H7 (cell line): ENCODE results near the gene CACHD1. TPM values are rescaled to one million over a fixed set of nuclear protein-coding genes. Genes with fewer than 3 reads are reported as not detected.
"Not testable (repeated sequence)": the region's sequence is repeated elsewhere in the genome, so short reads cannot be mapped to it uniquely, and the experiment has no call there.

Experiments used
- DNase-seq: peaks from one replicate; pipeline ENCODE4 v3.0.0; 2012
- H3K27me3 ChIP-seq: 2 replicates; pipeline ENCODE4 v1.6.0; 2011; ENCODE audit warnings: mild to moderate bottlenecking, low read length; ENCODE audit not compliant: control insufficient read depth, insufficient read depth
- H3K36me3 ChIP-seq: replicated peaks from 2 replicates; pipeline ENCODE4 v1.5.1; 2011; ENCODE audit warnings: low read length; ENCODE audit not compliant: control insufficient read depth, insufficient read depth
- H3K4me3 ChIP-seq: 2 replicates; pipeline ENCODE4 v1.5.1; 2011; ENCODE audit warnings: low read depth, mild to moderate bottlenecking, control low read depth, low read length, moderate library complexity; ENCODE audit not compliant: insufficient read depth
- total RNA-seq: library from RNA; depleted of rRNA; stranded (reverse); fragments of >200 nt; shearing (Covaris generic); gene quantifications from 2 replicates; pipeline ENCODE4 v1.2.3, GENCODE V29; 2014

Gene CACHD1
- total RNA-seq, 1 experiment from 2014 or later, result 53.5 TPM

GRCh38 chr1:64686828-64687724 is 217.1 kb downstream of the CACHD1 start:
- H3K36me3 ChIP-seq, result peaks cover 8% of the 10 kb centered on the region; the same call in 1 of the 2 replicates
- DNase-seq, result peak; percentile 34
- H3K27me3 ChIP-seq, result no peaks in the 10 kb centered on the region
- H3K4me3 ChIP-seq, result no peak overlapping the region

- Histone ChIP-seq H3K4me3 (no peak overlapping the region), H3K36me3 (peaks cover 5% of the 10 kb centered on the region; the same call in 1 of the 2 replicates), H3K27me3 (no peaks in the 10 kb centered on the region)
- DNase-seq, result no peak
These were observed 217.9 kb downstream of the CACHD1 start for GRCh38 chr1:64687725-64688327.

- H3K4me3 ChIP-seq, result no peak overlapping the region
- H3K36me3 ChIP-seq, result peaks cover 5% of the 10 kb centered on the region; the same call in 1 of the 2 replicates
- DNase-seq, result no peak
- H3K27me3 ChIP-seq, result no peaks in the 10 kb centered on the region
These were observed 221.7 kb downstream of the CACHD1 start for GRCh38 chr1:64691626-64692025.

- Histone ChIP-seq H3K27me3 (no peaks in the 10 kb centered on the region), H3K4me3 (no peak overlapping the region)
These were observed 223.0 kb downstream of the CACHD1 start for GRCh38 chr1:64692911-64693310.

DNA sequence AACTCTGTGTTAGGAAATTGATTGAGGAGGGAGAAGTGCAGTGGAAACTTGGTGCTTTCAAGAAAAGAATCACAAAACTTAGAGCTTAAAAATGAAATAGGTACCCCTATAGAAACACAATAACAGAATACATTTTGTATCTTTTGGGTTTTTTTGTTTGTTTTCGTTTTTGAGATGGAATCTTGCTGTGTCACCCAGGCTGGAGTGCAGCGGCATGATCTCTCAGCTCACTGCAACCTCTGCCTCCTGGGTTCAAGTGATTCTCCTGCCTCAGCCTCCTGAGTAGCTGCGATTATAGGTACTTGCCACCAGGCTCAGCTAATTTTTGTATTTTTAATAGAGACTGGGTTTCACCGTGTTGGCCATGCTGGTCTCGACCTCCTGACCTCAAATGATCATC is 223.5 kb downstream of the CACHD1 start:
- no peak for DNase-seq
- Histone ChIP-seq H3K4me3 (no peak overlapping the region), H3K36me3 (peaks cover 5% of the 10 kb centered on the region; the same call in 1 of the 2 replicates), H3K27me3 (no peaks in the 10 kb centered on the region)

More at GRCh38 chr1:64692911-64693310, 223.0 kb downstream of the CACHD1 start:
- peaks cover 5% of the 10 kb centered on the region; the same call in 1 of the 2 replicates for H3K36me3 ChIP-seq
- DNase-seq, result no peak

DNA sequence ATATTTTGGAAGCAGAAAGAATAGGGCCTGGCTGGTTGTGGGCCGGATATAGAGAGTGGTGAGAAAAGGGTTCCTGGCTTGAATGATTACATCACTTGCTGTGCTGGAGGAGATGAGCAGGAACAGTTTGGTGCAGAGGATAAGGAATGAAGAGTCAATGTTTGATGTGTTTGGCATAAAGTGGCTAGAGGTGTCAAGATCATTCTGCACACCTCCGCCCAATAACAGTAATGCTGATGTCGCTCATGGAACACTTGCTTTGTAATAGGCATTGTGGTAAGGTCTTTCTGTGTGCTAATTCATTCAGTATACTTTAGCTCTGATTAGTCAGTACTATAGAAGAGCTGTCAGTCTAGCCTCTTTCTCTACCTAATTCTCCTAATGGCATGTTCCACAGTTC is 226.9 kb downstream of the CACHD1 start:
- H3K4me3 ChIP-seq, result no peak overlapping the region
- H3K27me3 ChIP-seq, result no peaks in the 10 kb centered on the region
- DNase-seq, result no peak
- no peaks in the 10 kb centered on the region for H3K36me3 ChIP-seq

DNA sequence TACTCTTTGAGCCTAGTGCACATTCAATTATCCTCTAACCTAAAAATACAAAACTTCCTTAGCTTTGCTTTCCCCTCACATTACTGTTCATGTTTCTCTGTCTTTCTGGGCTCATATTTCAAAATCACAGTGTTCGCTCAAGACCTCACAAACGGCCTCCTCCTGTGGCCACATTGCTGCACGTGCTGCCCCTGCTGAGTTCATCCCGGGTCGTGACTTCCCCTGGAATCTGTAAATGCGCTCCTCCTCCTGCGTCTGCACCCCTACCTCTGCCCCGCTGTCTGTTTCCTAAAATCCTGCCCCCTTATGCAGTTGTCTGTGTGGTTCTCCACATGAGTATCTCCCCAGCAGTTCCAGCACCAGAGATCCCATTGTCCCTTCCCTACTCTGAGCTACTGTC is 229.4 kb downstream of the CACHD1 start:
- H3K27me3 ChIP-seq, result no peaks in the 10 kb centered on the region
- H3K36me3 ChIP-seq, result no peaks in the 10 kb centered on the region
- DNase-seq, result no peak
- no peak overlapping the region for H3K4me3 ChIP-seq

- Histone ChIP-seq H3K36me3 (no peaks in the 10 kb centered on the region), H3K27me3 (no peaks in the 10 kb centered on the region), H3K4me3 (no peak overlapping the region)
- DNase-seq, result no peak
These were observed 231.1 kb downstream of the CACHD1 start for GRCh38 chr1:64701071-64701470.

DNA sequence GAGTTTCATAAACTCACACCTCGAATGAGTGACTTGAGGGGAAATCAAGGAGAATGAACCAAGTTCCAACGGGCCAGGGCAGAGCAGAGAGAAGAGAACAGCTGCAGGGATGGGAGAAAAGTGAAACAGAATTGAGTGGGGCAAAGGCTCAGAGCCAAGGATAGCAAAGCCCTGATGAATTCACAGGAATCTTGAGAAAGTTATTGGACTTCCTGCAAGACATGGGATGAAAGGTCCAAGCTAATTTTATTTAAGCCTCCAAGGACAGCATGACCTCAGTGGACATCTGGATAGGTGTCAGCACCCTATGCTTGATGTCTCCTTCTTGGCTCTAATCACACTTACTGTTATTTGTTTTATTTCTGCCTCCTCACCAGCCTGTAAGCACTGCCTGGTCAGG is 232.0 kb downstream of the CACHD1 start:
- Histone ChIP-seq H3K4me3 (no peak overlapping the region), H3K27me3 (no peaks in the 10 kb centered on the region), H3K36me3 (no peaks in the 10 kb centered on the region)
- DNase-seq, result no peak

GRCh38 chr1:64702670-64703069 is 232.7 kb downstream of the CACHD1 start:
- not testable (repeated sequence) for H3K27me3 ChIP-seq, DNase-seq, H3K4me3 ChIP-seq, H3K36me3 ChIP-seq

GRCh38 chr1:64703600-64703999 is 233.7 kb downstream of the CACHD1 start:
- Histone ChIP-seq H3K36me3 (no peaks in the 10 kb centered on the region), H3K4me3 (no peak overlapping the region), H3K27me3 (no peaks in the 10 kb centered on the region)
- no peak for DNase-seq

GRCh38 chr1:64705591-64705990 is 235.7 kb downstream of the CACHD1 start:
- Histone ChIP-seq H3K36me3 (no peaks in the 10 kb centered on the region), H3K4me3 (no peak overlapping the region), H3K27me3 (no peaks in the 10 kb centered on the region)
- no peak for DNase-seq

- Histone ChIP-seq H3K36me3 (no peaks in the 10 kb centered on the region), H3K27me3 (no peaks in the 10 kb centered on the region), H3K4me3 (no peak overlapping the region)
- DNase-seq, result no peak
These were observed 241.3 kb downstream of the CACHD1 start for GRCh38 chr1:64711266-64711665.

DNA sequence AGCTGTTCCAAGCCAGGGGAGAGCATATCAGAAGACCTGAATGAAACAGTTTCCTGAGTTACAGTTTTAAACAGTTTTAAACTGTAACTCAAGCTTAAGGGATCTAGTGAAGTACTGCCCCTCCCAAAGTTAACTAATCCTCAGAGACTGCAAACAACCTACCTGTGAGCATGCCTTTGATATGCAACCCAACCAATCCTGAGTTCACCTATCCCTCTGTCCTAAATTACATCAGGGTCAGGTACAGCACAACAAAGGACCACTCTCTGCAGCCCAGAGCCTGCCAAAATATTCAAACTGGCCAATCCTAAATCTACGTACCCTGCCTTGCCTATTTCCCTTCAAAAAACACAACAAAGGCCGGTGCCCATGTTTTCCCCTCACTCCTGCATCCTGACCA is 242.1 kb downstream of the CACHD1 start:
- Histone ChIP-seq H3K4me3 (no peak overlapping the region), H3K27me3 (no peaks in the 10 kb centered on the region), H3K36me3 (no peaks in the 10 kb centered on the region)
- DNase-seq, result peak; percentile 50

- Histone ChIP-seq H3K4me3 (no peak overlapping the region), H3K36me3 (no peaks in the 10 kb centered on the region)
- no peak for DNase-seq
These were observed 245.3 kb downstream of the CACHD1 start for GRCh38 chr1:64715186-64715585.

More at GRCh38 chr1:64715186-64715585, 245.3 kb downstream of the CACHD1 start:
- no peaks in the 10 kb centered on the region for H3K27me3 ChIP-seq
